Activated CD4-positive, alpha-beta T cell treated with anti-CD3 and anti-CD28 coated beads for 24 hours (primary cell): ENCODE measurements around the gene NPAS2.

Source experiments
- DNase-seq, 2 donors: peaks; one replicate each; pipeline ENCODE4 v3.0.0-alpha.2; 2020; ENCODE audit warnings: low read depth in 2 of 2

The NPAS2 gene

DNA sequence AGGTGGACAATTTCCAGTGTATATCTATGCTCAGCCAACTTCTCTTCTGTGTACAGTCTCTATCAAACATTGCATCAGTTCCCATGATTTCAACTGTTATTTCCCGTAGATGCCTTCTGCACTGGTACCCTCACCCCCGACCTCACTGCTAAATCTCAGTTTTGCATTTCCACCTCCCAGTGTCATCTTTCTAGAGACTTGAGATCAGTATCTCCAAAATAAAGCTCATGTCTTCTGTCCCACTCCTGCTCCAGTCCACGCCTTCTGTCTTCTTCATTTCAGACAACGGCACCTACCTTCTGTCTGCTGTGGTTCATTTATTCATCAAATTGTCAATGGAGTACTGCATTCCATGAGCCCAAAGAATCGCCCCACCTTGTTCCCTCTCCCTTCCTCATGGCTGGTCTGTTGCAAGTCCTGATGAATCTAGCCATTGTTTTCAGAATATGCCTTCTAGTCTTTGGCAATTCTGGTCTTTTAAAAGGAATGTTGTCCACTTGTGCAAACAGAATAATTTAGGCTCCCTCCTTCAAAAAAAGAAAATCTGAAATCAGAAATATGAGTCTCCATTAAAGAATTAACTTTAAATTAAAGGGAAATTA, 23.3 kb upstream of the NPAS2 start:
- DNase-seq, result no peak

DNA sequence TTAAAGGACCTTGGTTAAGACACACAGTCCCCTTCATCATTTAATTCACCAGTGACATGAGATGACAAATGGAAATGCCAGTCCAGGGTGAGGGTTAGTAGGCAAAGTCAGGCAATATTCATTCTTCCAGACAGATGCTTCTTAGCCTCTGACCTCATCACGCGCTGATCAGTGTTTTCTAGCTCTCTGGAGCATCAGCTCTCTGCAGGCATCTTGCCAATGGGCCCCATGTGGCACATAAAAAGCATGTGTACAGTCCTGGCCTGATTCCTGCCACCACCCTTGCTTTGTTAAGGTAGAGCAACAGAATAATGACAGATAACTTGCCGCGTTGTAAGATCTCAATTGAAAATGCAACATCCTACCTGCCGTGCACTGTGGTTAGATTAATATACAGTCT, 20.3 kb upstream of the NPAS2 start:
- DNase-seq, result no peak

DNA sequence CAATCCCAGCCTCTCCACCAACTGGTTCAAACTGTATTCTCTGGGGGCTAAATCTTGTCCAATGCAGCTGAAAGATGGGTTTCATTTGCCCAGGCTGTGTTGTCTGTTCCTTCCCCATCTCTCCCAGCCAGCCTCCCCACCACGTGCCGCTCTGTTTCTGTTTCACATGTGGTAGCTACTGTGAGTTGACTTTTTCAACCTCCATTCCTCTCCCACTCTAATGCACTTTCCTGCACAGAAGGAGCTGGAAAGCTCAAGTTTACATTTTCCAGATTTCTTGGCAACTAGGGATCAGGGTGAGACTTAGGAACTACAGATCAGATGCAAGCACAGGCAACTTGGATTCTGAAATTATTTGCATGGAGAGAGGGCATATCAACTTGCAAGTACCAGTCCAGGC, 19.0 kb upstream of the NPAS2 start:
- DNase-seq, result no peak

DNA sequence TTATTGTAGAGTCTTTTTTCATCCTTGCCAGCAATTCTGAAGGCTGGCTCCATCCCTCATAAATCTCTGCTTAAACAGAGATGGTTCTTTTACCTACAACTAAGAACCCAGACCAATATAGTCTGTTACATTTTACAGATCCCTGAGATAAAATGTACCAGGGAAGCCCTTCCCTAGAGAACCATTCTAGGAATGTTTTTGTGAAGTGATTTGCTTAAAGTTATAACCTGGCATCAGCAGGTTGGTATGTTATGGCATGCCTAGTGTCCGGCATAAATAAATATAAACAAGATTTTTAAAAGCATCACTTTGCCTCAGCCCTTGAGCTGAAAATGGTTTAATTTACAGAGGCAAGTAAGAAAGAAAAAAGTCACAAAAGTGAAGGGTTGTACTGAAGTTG, 18.5 kb upstream of the NPAS2 start:
- no peak for DNase-seq

DNA sequence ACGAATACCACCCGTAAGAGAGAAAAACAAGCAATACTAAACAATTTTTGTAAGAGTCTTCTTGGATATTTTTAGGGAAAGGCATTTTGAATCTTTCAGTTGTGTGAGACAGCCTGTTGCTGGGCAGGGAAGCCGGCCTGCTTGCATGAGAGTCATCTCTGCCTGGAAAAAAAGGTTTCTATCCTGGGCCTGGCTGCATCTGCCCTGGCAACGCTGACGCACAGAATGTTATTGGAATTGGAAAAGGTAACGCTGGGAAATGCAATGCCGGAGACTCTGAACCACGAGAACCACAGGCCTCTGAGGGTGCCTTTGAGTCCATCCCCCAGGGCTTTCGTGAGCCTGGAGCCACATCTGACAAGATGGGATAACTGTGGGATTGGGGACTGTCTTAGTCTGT, 17.9 kb upstream of the NPAS2 start:
- DNase-seq, result no peak

DNA sequence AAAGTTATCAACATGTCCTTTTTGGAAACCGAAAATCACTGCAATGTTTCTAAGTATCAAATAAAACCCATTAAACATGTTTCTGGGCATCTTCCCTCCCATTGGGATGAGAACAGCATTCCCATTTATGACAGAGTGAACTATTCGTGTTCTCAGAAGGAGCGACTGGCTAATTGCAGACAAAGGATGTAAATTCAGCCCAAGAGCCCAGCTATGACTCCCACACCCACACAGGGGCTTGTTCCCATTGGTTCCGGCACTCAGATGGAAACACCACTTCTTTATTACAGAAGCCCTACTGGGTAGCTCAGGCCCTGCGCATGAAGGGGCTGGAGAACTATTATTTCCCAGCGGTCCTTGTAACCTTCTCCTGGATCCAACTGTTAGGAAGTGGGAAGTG, 16.6 kb upstream of the NPAS2 start:
- DNase-seq, result no peak

DNA sequence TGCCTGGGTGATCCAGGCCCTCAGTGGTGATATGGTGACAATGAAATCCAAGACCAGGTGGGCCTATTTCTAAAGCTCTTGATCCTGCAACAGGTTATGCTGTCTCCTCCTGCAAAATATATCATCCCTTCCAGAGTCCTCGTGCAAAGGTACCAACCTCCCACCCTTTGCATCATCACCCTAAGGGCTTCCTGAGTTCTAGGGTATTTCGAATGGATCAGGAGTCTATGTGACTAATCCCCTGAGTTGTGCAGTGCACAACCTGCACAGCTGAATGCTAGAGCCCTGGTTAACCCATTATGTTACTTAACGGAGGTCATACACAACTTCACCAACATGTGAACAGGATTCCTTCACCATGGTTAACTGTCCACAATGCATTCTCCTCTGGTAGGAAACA, 13.4 kb upstream of the NPAS2 start:
- no peak for DNase-seq

DNA sequence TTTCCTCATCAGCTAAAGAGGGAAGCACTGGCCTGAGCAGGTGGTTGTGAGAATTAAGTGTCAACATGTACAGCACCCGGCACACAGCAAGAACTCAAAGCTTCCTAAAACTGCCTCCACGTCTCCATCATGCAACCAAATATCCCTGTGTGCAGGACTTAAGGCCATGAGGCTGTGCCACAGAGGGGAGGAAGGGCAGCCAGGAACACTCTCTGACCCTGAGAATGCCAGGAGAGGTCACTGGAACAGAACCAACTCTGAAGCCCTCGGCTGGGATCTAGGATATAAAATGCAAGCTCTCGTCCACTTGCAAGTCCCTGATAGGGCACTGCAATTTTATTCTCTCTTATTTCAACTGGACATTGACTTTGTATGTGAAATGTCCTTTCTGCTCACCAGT, 12.2 kb upstream of the NPAS2 start:
- no peak for DNase-seq

DNA sequence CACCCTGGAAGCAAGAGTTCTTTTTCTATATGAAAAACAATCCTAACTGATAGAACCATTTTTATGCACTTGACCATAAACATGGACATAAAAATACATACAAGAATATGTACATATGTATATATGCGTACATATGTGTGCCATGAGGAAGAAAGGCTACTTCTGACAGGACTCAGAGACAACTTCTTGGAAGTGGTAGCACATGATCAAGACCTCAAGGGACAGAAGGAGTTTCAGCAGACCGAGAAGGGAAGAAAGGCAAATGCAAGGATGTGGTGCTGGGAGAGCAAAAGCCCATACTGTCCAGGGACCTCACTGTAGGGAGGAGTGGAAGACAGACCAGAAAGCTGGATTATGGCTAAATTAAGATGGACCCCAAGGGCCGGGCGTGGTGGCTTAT, 11.4 kb upstream of the NPAS2 start:
- no peak for DNase-seq

DNA sequence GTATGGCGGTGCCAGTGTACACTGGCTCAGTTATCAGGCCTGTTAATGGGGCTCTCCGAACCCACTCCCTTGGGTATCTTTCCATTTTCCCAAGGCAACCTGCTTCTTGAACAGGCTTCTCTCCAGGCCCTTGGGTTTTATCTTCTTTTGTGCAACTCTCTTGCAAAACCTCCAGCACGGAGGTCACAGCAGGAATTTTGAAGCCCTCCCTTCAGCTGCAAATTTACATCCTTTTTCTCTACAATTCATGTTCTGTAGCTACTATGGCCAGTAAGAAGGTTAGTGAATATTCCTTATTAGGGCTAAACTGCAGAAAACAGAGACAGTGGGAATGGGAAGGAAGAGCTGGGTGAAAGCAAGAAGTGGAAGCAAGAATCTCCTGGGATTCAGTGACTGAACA, 10.4 kb upstream of the NPAS2 start:
- no peak for DNase-seq

DNA sequence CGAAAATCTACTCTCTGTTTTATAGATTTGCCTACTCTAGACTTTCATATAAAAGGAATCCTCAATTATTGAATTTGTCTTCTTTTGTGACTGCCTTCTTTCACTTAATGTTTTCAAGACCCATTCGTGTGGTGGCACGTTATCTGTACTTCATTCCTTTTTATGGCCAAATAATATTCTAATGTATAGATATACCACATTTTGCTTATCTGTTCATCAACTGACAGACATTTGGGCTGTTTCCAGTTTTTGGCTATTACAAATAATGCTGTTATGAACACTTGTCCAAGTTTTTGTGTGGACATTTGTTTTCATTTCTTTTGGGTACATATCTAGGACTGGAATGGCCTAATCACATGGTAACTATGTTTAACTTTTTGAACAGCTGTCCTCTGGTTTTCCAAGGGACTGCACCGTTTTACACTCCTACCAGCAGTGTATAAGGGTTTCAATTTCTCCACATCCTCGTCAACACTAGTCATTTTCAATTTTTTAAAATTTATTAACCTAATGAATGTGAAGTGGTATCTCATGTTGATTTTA, 9.3 kb upstream of the NPAS2 start:
- DNase-seq, result no peak

DNA sequence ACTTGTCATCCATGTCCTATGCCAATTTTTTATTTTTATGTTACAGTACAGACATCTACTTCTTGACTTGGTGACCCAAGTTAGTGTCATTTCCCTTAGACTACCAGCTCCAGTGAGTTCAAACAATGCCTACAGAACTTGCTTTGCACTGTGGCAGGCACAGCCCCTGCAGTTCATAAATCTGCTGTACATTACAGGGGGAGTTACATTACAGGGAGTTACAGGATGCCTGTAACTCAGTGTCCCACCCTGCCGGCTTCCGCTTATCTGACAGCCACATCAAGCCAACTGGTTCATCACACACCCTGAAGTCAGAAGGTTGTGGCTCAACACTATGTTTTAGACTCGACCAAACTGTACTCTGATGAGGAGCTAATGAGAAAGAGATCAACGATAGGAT, 7.8 kb upstream of the NPAS2 start:
- DNase-seq, result no peak

DNA sequence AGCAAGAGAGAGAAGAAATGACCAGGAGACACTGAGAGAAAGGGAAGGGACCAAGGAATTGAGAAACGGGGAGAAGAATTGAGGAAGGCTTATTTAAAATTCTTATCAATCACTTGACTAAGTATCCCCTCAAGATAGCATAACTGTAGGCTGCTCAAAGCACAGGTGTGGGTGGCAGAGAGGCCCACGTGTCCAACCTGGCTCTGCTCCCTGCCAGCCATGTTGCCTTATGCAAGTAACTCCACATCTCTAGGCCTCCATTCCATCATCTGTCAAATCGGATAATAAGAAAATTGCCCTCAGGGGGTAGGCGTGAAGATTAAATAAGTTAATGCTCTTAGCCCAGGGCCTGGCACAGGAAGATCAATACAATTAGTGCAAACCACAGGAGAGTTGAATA, 7.4 kb upstream of the NPAS2 start:
- no peak for DNase-seq

DNA sequence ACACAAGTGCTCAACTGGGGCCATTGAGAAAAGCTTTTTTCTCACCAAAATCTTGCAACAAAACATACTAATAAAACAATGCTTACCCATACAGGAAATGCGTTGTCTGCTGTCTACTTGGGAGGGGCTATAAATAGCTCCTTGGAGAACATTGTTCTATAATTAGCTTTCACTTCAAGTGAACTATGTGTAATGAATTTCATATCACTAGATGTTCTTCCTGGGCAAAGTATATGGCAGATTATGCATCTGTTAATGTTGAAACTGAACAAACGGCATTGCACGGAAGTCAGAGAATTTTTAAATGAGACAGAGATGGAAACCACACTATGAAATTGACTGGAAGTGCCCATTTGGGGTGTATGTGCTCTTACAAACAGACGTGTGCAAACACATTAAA, 6.4 kb upstream of the NPAS2 start:
- DNase-seq, result no peak

DNA sequence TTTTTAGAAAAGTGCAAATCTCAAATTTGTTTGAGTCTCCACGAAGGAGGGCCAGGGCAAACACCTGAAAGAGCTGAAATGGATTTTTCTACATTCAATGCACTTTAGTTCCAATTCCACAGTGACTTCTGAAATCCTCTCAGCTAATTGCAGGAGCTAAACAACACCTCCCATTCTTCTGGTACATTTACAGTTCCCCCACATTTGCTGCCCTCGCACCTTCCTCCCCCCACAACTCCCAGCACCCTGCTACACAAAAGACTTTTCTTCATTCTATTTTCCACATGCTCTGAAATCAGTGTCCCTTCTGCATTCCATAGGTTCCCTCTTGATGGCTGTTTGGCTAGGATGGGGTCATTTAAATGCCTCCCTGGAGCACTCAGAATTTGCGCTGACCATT, 5.9 kb upstream of the NPAS2 start:
- no peak for DNase-seq

DNA sequence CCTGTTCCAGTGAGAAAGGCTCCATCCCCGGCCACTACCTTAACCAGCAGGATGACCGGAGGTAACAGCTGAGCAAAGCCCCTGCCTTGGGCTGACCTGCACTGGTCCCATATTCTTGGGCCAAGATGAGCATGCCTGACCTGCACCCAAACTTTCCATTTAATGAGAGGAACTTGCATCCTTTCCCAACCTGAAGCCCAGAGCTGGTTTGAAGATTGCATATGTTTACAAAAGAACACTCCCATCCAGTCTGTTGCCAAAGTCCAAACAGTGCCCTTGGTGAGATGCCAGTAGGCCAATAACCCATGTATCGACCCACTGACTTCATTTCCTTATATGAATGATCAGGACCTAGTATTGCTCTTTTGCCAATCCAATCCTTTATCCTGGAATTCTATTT, 5.5 kb upstream of the NPAS2 start:
- DNase-seq, result no peak

DNA sequence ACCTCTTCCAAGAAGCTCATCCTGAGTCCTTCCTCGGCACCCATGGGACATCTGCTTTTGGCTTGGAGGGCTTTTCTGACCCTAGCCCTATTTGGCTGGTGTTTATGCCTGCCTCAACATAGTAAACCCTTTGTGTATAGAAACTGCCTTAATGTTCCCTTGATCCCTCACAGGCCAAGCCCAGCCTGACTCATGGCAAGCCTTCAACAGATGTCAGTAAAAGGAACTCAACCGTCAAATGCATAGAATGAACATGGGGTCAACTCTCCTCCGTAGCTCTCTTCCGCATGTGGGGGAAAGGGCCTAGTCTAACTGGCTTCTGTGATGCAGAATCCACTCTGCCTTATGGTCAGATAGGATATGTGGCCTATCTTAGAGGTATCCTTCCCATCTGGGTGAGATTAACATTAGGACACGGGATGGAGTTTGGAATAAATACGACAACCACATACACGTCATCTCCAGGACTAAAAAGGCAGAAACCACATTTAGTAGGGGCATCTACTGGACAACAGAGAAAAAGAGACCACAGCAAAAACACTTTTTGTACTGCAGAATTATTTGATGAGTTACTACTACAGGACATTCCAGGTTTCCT, 2.5 kb upstream of the NPAS2 start:
- no peak for DNase-seq

DNA sequence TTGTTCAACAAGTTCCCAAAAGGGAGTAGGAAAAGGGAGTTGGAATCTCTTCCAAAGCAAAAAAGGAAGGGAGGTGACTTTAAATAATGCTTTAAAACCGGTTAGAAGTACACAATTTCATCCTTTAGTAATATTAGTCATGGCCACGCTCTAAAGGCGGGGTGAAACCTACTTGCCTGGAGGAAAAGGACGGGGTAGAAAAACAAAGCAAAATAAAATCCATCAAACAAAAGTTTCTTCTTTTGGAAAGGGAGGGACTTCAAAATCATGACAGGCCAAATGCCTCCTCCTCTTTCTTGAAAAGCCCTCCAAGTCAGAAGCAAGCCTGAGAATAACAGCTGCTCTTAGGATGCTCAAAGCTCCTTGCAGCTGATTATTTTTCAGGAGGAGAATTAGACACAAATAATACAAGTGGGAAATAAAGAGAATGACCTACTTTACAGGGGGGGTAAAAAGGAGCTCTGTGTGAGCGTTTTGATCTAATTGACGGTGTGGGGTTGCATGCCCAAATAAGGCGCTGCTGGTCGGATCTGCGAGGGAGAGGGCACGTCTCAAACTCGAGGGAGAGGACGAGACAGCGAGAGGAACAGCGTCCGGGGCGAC, 1.8 kb upstream of the NPAS2 start:
- DNase-seq, result no peak

DNA sequence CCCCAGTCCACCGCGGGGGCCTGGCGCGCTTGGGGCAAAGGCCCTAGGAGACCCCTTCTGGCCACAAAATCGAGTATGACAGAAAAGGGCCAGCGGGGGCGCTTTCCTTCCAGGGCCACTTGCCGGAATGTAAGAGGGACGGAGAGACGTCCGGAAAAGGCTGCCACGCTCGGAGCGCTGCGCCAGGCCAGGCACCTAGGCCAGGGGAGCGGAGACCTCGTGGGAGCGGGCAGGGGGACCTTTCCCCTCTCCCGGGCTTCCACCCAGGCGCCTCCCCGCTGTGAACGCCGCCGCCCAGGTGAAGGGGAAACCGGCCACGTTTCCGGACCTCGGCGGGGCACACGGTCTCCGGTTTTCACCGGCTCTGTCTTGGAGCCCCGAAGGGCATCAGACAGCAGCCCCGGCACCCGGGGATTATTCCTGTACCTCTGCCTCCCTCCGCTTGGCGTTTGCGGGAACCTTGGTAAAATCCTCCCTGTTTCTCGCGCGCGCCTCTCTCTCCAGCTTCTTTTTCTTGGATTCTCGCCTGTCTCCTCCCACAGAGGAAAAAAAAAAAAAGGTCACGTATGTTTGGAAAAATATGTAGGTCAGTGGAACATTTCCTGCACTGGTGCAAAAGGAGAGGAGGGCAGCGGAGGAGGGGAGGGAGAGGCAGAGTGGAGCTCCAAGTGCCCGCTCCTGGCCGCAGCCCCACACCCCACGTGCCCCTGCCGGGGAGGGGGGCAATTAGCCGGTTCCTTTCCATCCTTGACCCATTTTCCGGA, 1.2 kb upstream of the NPAS2 start:
- no peak for DNase-seq

DNA sequence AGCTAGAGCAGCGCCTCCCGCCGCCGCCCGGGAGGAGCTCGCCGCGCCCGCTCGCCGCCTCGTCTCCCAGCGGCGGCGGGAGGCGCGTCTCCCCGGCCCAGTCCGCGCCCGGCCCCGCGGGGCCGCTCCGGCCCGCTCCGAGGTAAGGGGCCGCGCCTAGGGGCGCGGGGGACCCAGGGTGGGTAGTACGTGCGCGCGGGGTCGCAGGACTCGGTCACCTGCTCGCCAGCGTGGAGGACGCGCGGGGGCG, 259 bp downstream of the NPAS2 start:
- DNase-seq, result no peak

DNA sequence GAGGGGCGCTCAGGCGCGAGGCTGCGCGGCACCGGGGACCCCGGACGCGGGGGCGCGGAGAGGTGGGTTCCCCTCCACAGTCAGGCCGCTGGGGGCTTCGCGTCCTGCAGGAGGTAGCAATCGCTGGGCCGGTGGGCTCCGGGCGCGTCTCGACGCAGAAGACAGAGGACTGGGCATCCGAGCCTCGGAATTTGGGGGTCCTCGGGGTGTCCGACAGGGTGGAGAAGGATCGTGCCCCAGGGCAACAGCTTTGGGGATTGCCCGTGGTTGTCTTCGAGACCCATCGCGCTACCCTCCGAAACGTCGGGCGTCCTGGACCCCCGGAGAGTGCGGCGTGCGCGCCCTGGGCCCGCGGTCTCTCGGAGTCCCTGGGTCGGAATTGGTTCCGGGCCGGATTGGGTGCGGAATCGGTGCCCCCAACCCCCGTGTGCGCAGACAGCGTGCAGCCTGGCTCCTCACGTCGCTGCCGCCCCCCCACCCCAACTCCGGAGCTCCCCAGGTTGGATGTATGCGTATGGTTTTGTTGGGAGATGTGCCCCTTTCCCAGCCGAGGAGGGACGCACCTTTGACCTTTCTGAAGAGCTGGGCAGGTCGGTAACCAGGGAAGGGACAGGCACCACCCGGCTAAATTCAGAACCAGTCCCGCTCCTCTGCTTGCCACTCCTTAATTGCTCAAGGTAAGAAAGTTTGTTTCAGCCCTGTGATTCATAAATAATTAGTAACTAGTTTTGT, 750 bp downstream of the NPAS2 start:
- no peak for DNase-seq

DNA sequence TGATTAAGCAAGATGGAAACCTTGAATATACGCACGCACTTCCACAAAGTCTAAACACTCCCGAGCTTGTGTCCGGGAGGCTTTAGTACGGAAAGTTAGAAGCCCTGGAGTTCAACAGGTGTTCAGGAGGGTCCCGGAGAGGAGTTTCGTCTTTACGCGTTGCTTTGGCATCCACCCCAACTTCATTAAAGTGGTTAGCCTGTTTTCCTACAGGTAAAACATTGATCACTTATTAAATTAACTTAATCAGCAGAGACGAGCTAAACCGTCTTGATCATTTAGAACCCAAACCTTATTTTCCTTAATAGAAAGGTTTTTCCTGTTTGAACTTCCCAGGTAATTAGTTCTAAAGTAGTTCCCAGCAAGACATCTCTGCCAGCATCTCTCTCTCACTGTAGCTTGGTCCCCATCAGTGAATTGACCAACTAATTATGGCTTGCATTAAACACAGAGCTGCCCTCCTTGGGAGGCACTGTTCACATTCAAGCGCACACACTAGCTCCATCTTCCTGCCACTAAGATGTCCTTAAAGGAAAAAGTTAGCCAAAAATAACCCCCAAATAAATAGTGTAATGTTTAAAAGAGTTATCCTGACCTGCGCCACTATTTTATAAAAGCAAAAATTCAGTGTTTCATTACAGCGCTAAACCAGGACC, 1.4 kb downstream of the NPAS2 start:
- DNase-seq, result no peak
